Astrocyte (in vitro differentiated cells and primary cell): ENCODE results near the gene SCGB1D2. TPM values are rescaled to one million over a fixed set of nuclear protein-coding genes. Genes with fewer than 3 reads are reported as not detected.

ENCODE experiments used
- DNase-seq: peaks from one replicate; pipeline ENCODE4 v3.0.0-alpha.2; 2010; ENCODE audit warnings: low read depth
- FAIRE-seq: peaks from 2 replicates; lab custom pipeline; 2011; peaks lifted over from hg19 to GRCh38; lab: Jason Lieb, UNC
- H2AFZ ChIP-seq: 2 replicates; pipeline ENCODE4 v1.6.0; 2012; ENCODE audit warnings: low read depth, low read length, inconsistent platforms
- H3K27ac ChIP-seq: 2 replicates; pipeline ENCODE4 v1.5.1; 2011; ENCODE audit warnings: low read depth, low read length, inconsistent platforms
- H3K27me3 ChIP-seq: 2 replicates; pipeline ENCODE4 v1.6.0; 2011; ENCODE audit warnings: low read length, inconsistent platforms; ENCODE audit not compliant: insufficient read depth
- H3K36me3 ChIP-seq: 2 replicates; pipeline ENCODE4 v1.5.1; 2011; ENCODE audit warnings: low read length, inconsistent platforms; ENCODE audit not compliant: insufficient read depth
- H3K4me1 ChIP-seq: 2 replicates; pipeline ENCODE4 v1.5.1; 2011; ENCODE audit warnings: low read length, inconsistent platforms; ENCODE audit not compliant: insufficient read depth
- H3K4me2 ChIP-seq: 2 replicates; pipeline ENCODE4 v1.6.0; 2012; ENCODE audit warnings: low read length, inconsistent platforms
- H3K4me3 ChIP-seq: 2 replicates; pipeline ENCODE4 v1.5.1; 2011; ENCODE audit warnings: low read depth, mild to moderate bottlenecking, low read length, inconsistent platforms; ENCODE audit not compliant: insufficient read depth
- H3K79me2 ChIP-seq: 2 replicates; pipeline ENCODE4 v1.6.0; 2012; ENCODE audit warnings: mild to moderate bottlenecking, low read length, inconsistent platforms; ENCODE audit not compliant: insufficient read depth
- H3K9ac ChIP-seq: 2 replicates; pipeline ENCODE4 v1.6.0; 2012; ENCODE audit warnings: mild to moderate bottlenecking, low read length, inconsistent platforms
- H3K9me3 ChIP-seq: 2 replicates; pipeline ENCODE4 v1.5.1; 2012; ENCODE audit warnings: low read depth, mild to moderate bottlenecking, low read length, inconsistent platforms; ENCODE audit not compliant: insufficient read depth
- H4K20me1 ChIP-seq: 2 replicates; pipeline ENCODE4 v1.6.0; 2012; ENCODE audit warnings: low read length, inconsistent platforms; ENCODE audit not compliant: insufficient read depth
- H3K27ac Mint-ChIP-seq: one replicate; pipeline ENCODE4 v1.8.0; 2021; ENCODE audit warnings: mild to moderate bottlenecking, mixed read lengths; ENCODE audit not compliant: unreplicated experiment
- H3K27me3 Mint-ChIP-seq: one replicate; pipeline ENCODE4 v1.8.0; 2021; ENCODE audit warnings: low read depth, mixed read lengths; ENCODE audit not compliant: unreplicated experiment
- H3K36me3 Mint-ChIP-seq: one replicate; pipeline ENCODE4 v1.8.0; 2021; ENCODE audit warnings: low read depth, mixed read lengths; ENCODE audit not compliant: unreplicated experiment
- H3K4me1 Mint-ChIP-seq: one replicate; pipeline ENCODE4 v1.8.0; 2021; ENCODE audit warnings: low read depth, mixed read lengths; ENCODE audit not compliant: unreplicated experiment
- H3K4me3 Mint-ChIP-seq: one replicate; pipeline ENCODE4 v1.8.0; 2021; ENCODE audit warnings: mild to moderate bottlenecking, moderate library complexity, mixed read lengths; ENCODE audit not compliant: unreplicated experiment
- H3K9me3 Mint-ChIP-seq: one replicate; pipeline ENCODE4 v1.8.0; 2021; ENCODE audit warnings: mild to moderate bottlenecking, mixed read lengths; ENCODE audit not compliant: unreplicated experiment
- EZH2 ChIP-seq: IDR thresholded peaks from 2 replicates; pipeline ENCODE4 v1.6.1; 2012; ENCODE audit warnings: mild to moderate bottlenecking, low read length, inconsistent platforms; ENCODE audit not compliant: insufficient read depth
- total RNA-seq: library from RNA; stranded (reverse); gene quantifications from 2 replicates; pipeline ENCODE4 v1.2.1, GENCODE V29; 2021
- TF ChIP-seq, protein P1 (sequence below): IDR thresholded peaks from 2 replicates; pipeline ENCODE4 v1.5.1; 2011; ENCODE audit warnings: low read depth, mild to moderate bottlenecking, inconsistent platforms, low read length, moderate library complexity; ENCODE audit not compliant: insufficient read depth

Gene SCGB1D2
- total RNA-seq, 1 donor from 2014 or later = not detected

DNA sequence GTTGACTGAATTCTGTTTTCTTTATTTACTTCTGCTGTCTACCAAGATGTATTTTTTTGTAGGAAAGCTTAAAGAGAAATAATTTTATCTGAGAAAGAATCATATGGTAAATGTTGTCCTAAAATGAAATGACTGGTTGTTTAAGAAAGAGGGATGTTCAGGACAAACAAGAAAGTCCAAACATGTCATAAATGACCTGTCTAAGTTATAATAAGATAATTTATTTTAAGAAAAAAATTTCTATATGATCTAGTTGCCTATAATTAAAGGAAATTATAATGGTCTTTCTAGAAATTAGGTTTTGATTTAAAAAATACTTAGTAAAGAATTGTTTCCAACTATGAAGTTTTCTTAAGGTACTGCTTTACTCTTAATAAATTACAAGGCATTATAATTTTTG is 38.4 kb downstream of the SCGB1D2 start:
- DNase-seq = no peak
- H2AFZ ChIP-seq = no peak overlapping the region
- peaks cover 5% of the 10 kb centered on the region for H3K9me3 Mint-ChIP-seq
- H3K27me3 Mint-ChIP-seq = peaks cover 4% of the 10 kb centered on the region
- H3K4me1 ChIP-seq = no peaks in the 10 kb centered on the region
- TF ChIP-seq, protein P1, sequence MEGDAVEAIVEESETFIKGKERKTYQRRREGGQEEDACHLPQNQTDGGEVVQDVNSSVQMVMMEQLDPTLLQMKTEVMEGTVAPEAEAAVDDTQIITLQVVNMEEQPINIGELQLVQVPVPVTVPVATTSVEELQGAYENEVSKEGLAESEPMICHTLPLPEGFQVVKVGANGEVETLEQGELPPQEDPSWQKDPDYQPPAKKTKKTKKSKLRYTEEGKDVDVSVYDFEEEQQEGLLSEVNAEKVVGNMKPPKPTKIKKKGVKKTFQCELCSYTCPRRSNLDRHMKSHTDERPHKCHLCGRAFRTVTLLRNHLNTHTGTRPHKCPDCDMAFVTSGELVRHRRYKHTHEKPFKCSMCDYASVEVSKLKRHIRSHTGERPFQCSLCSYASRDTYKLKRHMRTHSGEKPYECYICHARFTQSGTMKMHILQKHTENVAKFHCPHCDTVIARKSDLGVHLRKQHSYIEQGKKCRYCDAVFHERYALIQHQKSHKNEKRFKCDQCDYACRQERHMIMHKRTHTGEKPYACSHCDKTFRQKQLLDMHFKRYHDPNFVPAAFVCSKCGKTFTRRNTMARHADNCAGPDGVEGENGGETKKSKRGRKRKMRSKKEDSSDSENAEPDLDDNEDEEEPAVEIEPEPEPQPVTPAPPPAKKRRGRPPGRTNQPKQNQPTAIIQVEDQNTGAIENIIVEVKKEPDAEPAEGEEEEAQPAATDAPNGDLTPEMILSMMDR = no peak
- no peak for TF ChIP-seq EZH2
- H3K4me3 ChIP-seq = no peak overlapping the region
- H3K27ac Mint-ChIP-seq = no peak overlapping the region
- H3K79me2 ChIP-seq = no peaks in the 10 kb centered on the region
- H3K27me3 ChIP-seq = no peaks in the 10 kb centered on the region
- no peaks in the 10 kb centered on the region for H4K20me1 ChIP-seq
- no peak overlapping the region for H3K4me2 ChIP-seq
- no peaks in the 10 kb centered on the region for H3K4me1 Mint-ChIP-seq
- no peak for FAIRE-seq
- H3K27ac ChIP-seq = no peak overlapping the region
- no peaks in the 10 kb centered on the region for H3K36me3 Mint-ChIP-seq
- H3K4me3 Mint-ChIP-seq = no peak overlapping the region
- H3K9me3 ChIP-seq = no peaks in the 10 kb centered on the region
- no peaks in the 10 kb centered on the region for H3K36me3 ChIP-seq
- no peak overlapping the region for H3K9ac ChIP-seq

Other genes with a start within 250 kb of the SCGB1D2 start
- 13.3 and 17.7 TPM in 2 replicates for gene INCENP, start 118.2 kb upstream of the SCGB1D2 start, total RNA-seq
- gene SCGB1D1, start 52.0 kb upstream of the SCGB1D2 start, total RNA-seq = not detected in 2 replicates
- not detected in 2 replicates for gene SCGB2A1, start 33.6 kb upstream of the SCGB1D2 start, total RNA-seq
- gene SCGB2A2, start 27.9 kb downstream of the SCGB1D2 start, total RNA-seq = not detected in 2 replicates
- not detected in 2 replicates for gene SCGB1D4, start 56.8 kb downstream of the SCGB1D2 start, total RNA-seq
- gene ASRGL1, start 95.2 kb downstream of the SCGB1D2 start, total RNA-seq = 2.4 and 3.2 TPM in 2 replicates
- gene SCGB1A1, start 176.8 kb downstream of the SCGB1D2 start, total RNA-seq = not detected in 2 replicates